GM12872 (cell line): ENCODE data around the gene VDAC1.

ENCODE experiments used
- CTCF ChIP-seq: IDR thresholded peaks from 3 replicates; pipeline ENCODE4 v1.5.1; 2011; ENCODE audit warnings: low read depth, mild to moderate bottlenecking, low read length, moderate library complexity; ENCODE audit not compliant: insufficient read depth

Gene VDAC1

GRCh38 chr5:133962131-133962530, 42.6 kb downstream of the VDAC1 start:
- no peak for TF ChIP-seq CTCF

DNA sequence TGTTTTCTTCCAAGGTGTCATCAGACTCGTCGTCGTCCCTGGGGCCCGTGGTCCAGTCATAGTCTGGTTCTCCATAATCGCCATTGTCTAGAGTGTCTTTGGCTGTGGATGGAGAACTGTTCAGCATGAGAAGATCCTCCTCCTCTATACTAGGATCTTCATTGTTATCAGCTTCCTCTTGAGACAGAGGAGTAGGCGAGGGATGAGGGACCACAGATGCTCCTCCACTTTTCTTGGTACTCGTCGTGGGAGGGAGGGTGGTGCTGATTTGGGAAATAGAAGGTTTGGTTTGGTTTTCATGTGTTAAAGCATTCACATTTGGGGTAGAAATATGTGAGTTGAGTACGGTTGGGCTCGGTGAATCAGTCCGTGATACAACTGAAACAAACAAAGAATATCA, 45.1 kb downstream of the VDAC1 start:
- TF ChIP-seq CTCF: no peak

DNA sequence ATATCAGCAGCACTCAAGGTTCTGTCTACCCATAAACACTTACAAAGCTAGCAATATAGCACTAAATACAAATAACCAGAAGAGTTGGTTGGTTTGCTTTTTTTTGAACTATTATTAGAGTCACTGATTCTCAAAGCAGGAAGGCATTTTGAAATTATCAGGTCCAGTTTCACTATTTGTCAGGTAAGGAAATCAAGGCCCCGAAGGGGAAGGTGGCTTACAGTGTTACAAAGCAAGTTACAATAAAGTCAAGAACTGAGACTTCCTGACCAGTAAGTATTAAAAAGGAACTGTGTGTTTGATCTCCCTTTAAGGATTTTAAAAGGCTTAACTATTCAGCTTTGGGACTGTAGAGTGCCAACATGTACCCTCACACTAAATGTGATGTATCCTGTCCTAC, 47.2 kb downstream of the VDAC1 start:
- no peak for TF ChIP-seq CTCF

- TF ChIP-seq CTCF: no peak
Observed at GRCh38 chr5:133957080-133957479, 47.7 kb downstream of the VDAC1 start.

DNA sequence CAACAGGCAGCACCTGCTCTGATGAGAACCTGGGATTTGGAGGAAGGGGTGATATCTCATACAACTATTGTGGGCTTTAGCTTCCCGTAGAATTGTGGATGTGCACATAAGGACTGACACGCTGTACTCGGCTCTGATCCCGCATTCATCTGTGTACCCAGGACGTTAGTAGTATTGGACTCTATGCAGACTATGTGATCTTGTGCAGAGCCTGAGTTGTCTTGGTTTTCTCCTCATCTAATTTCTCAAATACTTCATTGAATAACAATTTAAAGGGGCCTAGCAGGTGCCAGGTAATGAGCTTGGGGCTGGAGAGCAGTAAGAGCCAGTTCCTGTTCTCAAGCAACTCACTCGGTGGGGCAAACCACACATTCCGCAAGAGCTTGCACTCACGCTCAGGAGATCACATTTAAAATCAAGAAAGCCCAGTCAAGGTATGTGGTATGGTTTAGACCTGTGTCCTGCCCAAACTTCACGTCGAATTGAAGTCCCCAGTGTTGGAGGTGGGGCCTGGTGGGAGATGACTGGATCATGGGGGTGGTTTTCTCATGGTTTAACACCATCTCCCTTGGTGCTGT, 51.1 kb downstream of the VDAC1 start:
- no peak for TF ChIP-seq CTCF

DNA sequence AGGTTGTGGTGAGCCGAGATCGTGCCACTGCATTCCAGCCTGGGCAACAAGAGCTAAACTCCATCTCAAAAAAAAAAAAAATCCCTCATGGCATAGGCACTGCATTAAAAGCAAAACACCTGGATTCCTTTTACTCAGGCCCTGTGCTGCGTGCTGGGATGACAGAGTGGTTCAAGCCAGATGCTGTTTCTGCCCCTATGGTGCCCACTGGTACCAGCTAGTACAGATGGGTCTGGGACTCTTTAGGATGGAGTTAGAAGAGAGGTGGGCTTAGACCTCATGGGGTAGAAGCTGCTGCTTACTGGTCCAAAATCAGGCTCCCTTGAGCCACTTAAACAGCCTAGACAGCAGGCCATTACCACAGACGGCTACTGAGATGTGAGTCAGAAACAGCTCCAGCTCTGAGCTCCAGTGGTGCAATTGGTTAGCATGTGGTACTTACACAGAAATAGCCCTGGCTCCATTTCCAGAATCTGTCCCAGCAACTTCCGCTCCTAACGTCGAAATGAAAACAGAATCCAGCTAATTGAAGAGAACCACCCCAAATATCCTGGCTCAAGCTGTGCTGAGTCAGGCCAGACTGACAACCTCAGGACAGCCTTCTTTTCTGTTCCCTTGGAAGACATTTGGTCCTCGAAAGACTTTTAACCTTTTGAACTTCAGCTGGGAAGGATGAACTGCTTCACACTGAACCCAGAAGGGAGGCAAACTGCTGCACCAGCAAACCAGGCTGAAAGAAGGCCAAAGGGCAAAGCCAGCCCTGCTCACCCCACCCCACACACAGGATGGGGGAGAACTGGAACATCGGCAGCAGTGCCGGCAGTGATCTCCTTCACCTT, 51.8 kb downstream of the VDAC1 start:
- no peak for TF ChIP-seq CTCF

- TF ChIP-seq CTCF: no peak
Observed at GRCh38 chr5:133950821-133951612, 53.8 kb downstream of the VDAC1 start.
